ENCODE results near the gene FSD1. TPM values are rescaled to one million over a fixed set of nuclear protein-coding genes. Genes with fewer than 3 reads are reported as not detected.

FSD1 gene
- total and polyA plus RNA-seq, 10 donors: 0.80 to 6.6 (median 2.2) TPM

DNA sequence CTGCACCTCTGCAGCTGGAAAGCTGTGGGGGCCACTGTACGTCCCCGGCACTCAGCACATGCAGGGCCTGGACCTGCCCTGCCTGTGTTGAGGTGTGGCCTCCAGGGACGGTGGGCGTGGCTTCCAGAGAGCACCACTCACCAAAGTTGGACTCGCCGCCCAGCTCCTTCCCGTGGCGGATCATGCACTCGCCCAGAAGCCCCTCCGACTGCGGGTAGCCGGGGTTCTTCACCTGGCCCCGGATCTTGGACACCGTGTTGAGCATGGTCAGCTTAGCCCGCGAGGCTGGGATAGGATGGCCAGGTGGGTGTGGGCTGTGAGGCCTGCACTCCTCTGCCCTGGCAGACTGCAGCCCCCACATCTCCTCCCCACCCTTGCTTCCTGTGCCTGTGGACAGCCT is 60.9 kb downstream of the FSD1 start:
- Histone ChIP-seq H3K27me3 (replicated peaks in 1 of 7) (no peaks in the 10 kb centered on the region), H3K4me3 (no peak overlapping the region), H3K27ac (peak overlapping the region in 1 of 8 donors; percentile 17), H3K36me3 (peaks cover 4 to 79% (median 65%) of the 10 kb centered on the region in 6 donors), H3K4me1 (peaks cover 27 to 46% (median 29%) of the 10 kb centered on the region in 6 donors), H3K9me3 (no peaks in the 10 kb centered on the region)
- WGBS, 5 donors: 88 to 96% (median 93%) methylated on average over 8 to 16 of the region's 16 CpGs
- peak; percentile 73 for DNase-seq
- TF ChIP-seq CTCF (IDR thresholded peaks at IDR 0.05 in 8 of 11, conservative IDR thresholded peaks at IDR 0.05 in 3 of 11): no peak
- TF ChIP-seq POLR2AphosphoS5 (IDR thresholded peaks at IDR 0.05): peak; percentile 3 to 65 (median 37)
- intact Hi-C loops (cut with DNase I; ENCODE audit: low total_unique reads): no loop called here

DNA sequence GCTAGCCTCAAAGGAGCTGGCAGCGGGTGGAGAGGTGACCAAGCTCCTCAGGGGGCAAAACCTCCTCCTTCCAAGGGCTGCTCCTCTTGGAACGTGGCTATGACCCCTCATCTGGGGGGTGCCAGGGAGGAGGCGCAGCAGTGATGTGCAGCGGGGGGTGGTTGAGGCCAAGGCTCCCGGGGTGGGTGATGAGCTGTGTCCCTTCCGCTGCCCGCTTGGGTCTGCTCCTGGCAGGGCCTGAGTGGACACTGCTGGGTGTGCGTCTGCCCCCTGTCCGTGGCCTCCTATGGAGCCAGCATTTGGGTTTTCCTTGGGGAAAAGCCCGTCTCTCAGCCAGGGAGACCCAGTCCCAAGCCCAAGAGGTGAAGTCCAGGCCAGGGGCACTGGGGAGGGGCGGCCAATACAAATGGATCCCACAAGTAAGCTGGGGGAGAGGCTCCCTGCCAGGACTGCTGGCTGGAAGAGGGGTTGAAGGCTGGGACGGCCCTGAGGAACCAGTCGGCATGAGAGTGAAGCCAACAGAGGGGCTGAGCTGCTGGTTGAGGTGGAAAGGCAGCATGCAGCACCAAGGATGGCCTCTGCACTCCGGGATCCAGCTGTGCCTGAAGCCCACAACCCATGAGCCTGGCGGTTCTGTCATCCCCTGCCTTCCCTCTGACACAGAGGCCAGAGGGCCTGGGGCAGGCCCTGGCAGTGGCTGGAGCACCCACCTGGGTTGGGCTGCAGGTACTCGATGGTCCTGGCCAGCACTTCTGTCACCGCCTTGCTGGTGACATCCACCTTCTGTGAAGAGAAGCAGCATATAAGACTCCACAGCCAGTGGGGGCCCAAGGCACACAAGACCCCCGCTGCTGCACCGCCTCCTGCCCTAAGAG is 61.6 kb downstream of the FSD1 start:
- DNase-seq: peak; percentile 71
- Histone ChIP-seq H3K4me1 (peaks cover 34 to 49% (median 36%) of the 10 kb centered on the region in 6 donors), H3K27ac (peak overlapping the region in 3 of 8 donors; percentile 1 to 92 (median 87)), H3K9me3 (no peaks in the 10 kb centered on the region), H3K4me3 (no peak overlapping the region), H3K27me3 (replicated peaks in 1 of 7) (no peaks in the 10 kb centered on the region), H3K36me3 (peaks cover 4 to 74% (median 58%) of the 10 kb centered on the region in 6 donors)
- TF ChIP-seq POLR2A (IDR thresholded peaks at IDR 0.05): no peak
- TF ChIP-seq POLR2AphosphoS5 (IDR thresholded peaks at IDR 0.05): peak in 1 of 3 donors; percentile 6
- TF ChIP-seq CTCF (IDR thresholded peaks at IDR 0.05 in 8 of 11, conservative IDR thresholded peaks at IDR 0.05 in 3 of 11): no peak
- WGBS, 5 donors: 89 to 97% (median 95%) methylated on average over 12 to 19 of the region's 19 CpGs
- intact Hi-C loops (cut with DNase I; ENCODE audit: low total_unique reads): no loop called here

- H3K27me3 ChIP-seq (replicated peaks in 1 of 7): no peaks in the 10 kb centered on the region
- peaks cover 4 to 74% (median 50%) of the 10 kb centered on the region in 6 donors for H3K36me3 ChIP-seq
- DNase-seq: peak; percentile 63
- H3K4me1 ChIP-seq: peaks cover 42 to 55% (median 44%) of the 10 kb centered on the region in 6 donors
- WGBS, 5 donors: 91 to 95% (median 93%) methylated on average over 15 to 16 of the region's 16 CpGs
- H3K4me3 ChIP-seq: no peak overlapping the region
- peak in 2 of 3 donors; percentile 5 to 50 for TF ChIP-seq POLR2AphosphoS5 (IDR thresholded peaks at IDR 0.05)
- no peak for TF ChIP-seq POLR2A (IDR thresholded peaks at IDR 0.05)
- intact Hi-C loops (cut with DNase I; ENCODE audit: low total_unique reads): no loop called here
- H3K9me3 ChIP-seq: no peaks in the 10 kb centered on the region
- H3K27ac ChIP-seq: peak overlapping the region in 4 of 8 donors; percentile 85 to 92 (median 88)
These were observed 62.4 kb downstream of the FSD1 start for GRCh38 chr19:4366666-4367335.

DNA sequence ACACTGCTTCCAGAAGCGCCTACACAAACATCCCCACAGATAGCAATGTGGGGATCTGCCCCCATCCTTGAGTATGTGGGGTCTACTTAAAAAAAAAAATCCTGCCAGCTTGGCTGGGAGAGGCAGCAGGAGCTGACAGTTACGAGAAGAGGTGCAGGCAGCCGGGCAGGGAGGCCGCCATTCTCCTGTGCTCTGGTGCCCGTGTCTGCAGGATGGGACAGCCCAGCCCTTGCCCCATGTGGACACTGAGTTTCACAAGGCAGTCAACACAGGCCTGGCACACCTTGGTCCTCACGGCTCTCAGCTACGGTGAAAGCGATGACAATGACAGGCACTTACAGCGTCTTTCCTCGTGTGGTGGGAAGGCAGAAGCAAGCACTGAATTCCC is 62.9 kb downstream of the FSD1 start:
- TF ChIP-seq POLR2A (IDR thresholded peaks at IDR 0.05): no peak
- no peak for TF ChIP-seq POLR2AphosphoS5 (IDR thresholded peaks at IDR 0.05)
- no peak for TF ChIP-seq CTCF (IDR thresholded peaks at IDR 0.05 in 8 of 11, conservative IDR thresholded peaks at IDR 0.05 in 3 of 11)
- H3K36me3 ChIP-seq: peaks cover 1 to 72% (median 45%) of the 10 kb centered on the region in 6 donors
- DNase-seq: peak; percentile 65
- H3K4me1 ChIP-seq: peaks cover 46 to 60% (median 49%) of the 10 kb centered on the region in 6 donors
- no peaks in the 10 kb centered on the region for H3K9me3 ChIP-seq
- WGBS, 5 donors: 90 to 95% (median 94%) methylated on average over 10 of the region's 10 CpGs
- H3K27ac ChIP-seq: peak overlapping the region in 5 of 8 donors; percentile 85 to 92 (median 88)
- intact Hi-C loops (cut with DNase I; ENCODE audit: low total_unique reads): no loop called here
- no peak overlapping the region for H3K4me3 ChIP-seq
- no peaks in the 10 kb centered on the region for H3K27me3 ChIP-seq (replicated peaks in 1 of 7)

Measured in spleen (tissue), 11 donors.